ENCODE measurements around the gene ATG2B.
"Not testable (repeated sequence)": the region's sequence is repeated elsewhere in the genome, so short reads cannot be mapped to it uniquely, and the experiment has no call there.

Gene ATG2B

DNA sequence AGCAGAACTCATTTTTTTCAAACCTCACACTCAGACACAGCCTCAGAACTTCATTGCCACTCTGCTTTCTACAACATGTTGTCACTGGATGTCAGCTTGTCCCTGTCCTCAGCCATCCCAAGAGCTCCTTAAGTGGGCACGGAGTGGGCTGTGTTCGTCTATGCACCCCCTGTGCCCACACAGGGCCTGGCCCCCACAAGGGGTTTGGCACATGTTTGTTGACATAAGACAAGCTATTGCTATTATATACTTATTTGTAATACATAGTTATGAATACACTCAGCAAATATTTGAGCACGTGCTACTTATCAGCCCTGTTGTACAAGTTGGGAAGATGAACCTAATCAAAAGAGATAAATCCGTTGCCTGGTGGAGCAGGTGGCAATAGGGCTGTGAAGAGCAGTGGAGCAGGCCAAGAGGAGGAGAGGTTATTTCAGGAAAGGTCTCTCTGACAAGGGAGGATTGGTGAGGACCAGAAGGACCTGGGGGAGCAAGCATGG, 111.4 kb downstream of the ATG2B start:
- no peak for DNase-seq

DNA sequence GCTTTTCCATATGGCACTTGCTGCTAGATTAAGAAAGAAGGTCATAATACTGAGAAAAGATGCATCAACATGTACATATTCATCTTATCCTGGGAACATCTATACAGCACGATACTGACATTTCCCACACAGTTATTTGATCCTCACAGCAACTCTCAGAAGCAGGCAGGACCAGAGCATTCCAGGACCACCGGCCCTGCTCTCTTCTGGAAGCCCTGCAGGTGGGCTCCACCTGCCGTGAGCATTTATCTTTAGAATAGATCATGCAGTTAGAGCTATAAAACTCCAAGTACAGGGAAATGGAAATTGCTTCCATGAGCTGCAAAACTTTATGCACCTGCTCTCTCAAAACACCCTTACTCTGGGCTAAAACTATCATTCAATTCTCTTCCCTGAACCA, 112.7 kb downstream of the ATG2B start:
- no peak for DNase-seq

DNA sequence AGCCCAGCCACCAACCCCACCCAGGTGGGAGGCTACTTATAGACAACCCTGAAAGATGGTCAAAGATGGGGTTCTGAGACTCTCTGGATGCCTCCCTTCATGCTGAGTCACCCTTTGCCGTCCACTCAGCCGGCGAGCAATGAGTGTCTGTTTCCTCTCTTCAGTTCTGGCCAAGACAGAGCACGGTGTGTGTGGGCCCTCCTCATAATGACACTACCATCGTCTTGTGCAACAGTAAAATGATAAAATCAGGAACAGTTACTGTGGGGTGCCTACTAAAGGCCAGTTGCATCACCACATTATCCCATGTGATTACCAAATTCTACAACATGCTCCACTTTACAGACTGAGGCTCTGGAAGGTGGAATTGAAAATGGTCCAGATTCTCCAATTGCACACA, 114.1 kb downstream of the ATG2B start:
- DNase-seq = no peak

DNA sequence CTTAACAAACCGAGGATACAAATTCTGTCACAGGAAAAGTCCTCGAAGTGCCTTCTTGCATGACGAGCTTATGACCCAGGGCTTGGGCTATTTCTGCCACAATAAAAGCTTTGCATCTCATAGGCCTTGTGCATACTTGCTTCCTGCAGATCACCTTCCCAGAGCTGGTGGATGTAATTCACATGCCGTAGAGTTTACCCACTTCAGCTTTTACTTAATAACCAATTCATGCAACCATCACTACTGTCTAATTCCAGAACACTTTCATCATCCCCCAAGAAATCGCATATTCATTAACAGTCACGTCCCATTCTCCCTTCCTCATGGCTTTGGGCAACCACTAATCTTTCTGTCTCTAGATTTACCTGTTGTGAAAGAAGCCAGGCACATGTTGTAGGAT, 116.1 kb downstream of the ATG2B start:
- DNase-seq = no peak

DNA sequence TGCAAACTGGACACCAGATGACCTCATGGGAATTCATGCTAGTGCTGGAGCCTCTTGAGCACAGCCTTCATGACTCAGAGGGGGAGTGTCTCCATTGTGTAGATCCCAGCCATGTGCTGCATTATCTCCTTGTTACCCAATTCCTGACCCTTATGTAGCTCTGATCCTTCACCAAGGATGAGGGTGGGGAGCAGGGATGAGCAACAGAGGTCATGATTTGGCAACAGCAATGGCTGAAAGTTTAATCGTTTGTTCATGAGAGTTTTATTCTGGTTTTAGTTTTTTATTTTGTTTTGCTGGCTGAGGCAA, 116.6 kb downstream of the ATG2B start:
- DNase-seq = no peak

DNA sequence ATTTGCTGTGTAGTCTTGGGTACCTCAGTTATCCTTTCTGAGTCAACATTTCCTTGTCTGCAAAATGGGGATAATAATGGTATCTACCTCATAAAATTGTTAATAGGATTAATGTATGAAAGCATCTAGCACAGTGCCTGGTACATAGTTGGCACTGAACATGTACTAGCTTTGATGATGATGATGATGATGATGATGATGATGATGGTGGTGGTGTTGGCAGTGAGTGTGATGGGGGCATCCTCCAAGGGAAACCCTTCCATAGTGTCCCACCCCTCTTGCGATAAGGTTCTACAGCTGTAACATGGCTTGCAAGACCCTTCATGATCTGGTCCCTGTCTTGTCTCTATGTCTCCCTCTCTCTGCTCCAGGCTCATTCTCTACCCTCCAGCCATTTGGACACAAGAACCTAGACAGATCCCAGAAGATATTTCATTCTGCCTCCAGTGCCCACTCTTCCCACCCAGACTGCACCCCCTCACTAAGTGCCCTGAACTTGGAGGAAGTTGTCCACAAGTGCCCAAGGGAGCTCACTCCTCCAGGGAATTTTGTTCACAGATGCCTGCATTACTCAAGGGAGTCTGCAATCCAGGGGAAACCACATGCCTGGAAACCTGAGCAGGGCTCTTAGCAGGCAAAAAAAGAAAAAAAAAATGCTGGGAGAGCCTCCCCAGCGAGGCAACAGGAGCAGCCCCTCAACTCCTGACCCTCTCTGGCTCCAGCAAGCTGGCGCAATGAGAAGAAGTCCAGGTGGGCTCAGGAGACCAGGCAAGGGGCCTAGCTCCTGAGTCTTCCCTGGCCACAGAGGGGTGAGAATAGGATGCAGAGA, 117.2 kb downstream of the ATG2B start:
- DNase-seq = no peak

DNA sequence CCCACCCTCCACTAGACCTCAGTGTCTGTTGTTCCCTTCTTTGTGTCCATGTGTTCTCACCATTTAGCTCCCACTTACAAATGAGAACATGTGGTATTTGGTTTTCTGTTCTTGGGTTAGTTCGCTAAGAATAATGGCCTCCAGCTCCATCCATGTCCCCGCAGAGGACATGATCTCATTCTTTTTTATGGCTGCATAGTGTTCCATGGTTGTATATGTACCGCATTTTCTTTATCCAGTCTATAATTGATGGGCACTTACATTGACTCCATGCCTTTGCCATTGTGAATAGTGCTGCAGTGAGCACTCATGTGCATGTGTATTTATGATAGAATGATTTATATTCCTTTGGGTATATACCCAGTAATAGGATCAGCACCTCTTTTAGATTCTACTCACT, 118.1 kb downstream of the ATG2B start:
- DNase-seq = not testable (repeated sequence)

DNA sequence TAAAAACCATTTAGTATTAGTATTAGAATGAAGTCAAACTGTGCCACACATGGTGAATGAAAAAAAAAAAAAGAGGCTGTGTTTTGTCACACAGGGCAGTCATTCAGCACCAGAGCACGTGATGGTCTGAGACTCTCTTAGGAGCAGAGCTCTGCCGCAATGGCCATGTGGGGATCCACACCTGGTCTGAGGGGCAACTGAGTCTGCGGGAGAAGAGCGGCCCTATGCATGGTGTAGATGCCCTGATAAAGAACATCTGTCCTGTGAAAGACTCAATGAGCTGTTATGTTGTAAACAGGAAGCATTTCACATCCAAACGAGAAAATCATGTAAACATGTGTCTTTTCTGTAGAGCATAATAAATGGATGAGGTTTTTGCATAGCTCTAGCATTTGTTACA, 119.4 kb downstream of the ATG2B start:
- DNase-seq = no peak

DNA sequence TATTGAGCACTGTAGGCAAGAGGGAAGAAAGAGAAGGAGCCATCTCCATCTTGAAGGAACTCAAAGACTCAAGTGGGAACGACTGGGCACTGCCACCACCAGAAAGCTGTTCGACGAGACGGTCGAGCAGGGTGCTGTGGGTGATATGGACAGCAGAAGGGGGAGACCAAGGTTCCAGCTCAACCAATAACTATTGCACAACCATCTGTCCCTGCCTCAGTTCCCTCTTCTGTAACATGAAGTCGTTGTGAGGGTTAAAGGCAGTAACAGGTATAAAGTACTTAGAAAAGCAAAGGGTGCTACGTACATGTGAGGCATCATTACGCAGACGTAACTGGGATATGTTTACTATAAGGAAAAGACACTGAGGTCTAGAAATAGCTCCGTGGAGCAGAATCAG, 121.0 kb downstream of the ATG2B start:
- no peak for DNase-seq

DNA sequence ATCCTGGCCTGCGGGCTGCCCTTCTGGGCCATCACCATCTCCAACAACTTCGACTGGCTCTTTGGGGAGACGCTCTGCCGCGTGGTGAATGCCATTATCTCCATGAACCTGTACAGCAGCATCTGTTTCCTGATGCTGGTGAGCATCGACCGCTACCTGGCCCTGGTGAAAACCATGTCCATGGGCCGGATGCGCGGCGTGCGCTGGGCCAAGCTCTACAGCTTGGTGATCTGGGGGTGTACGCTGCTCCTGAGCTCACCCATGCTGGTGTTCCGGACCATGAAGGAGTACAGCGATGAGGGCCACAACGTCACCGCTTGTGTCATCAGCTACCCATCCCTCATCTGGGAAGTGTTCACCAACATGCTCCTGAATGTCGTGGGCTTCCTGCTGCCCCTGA, 122.5 kb downstream of the ATG2B start:
- DNase-seq = no peak

DNA sequence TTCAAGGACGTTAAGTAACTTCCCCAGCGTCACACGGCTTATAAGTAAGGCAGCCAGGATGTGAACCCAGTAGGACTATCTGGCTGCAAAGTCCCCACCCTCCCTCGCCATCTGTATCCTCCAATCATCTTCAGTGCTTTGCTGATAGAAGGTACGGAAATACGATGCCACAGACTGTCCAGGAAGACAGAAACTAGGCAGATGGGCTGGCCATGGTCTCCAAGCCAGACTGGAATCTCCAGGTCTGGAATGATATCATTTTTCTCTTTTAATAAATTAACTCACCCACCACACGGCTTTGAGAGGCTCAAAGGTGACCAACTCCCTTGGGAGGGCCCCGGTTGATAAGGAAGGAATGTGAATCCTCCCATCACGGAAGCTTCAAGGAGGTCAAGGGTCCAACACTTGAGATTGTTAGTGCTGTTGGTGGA, 123.4 kb downstream of the ATG2B start:
- DNase-seq = no peak

DNA sequence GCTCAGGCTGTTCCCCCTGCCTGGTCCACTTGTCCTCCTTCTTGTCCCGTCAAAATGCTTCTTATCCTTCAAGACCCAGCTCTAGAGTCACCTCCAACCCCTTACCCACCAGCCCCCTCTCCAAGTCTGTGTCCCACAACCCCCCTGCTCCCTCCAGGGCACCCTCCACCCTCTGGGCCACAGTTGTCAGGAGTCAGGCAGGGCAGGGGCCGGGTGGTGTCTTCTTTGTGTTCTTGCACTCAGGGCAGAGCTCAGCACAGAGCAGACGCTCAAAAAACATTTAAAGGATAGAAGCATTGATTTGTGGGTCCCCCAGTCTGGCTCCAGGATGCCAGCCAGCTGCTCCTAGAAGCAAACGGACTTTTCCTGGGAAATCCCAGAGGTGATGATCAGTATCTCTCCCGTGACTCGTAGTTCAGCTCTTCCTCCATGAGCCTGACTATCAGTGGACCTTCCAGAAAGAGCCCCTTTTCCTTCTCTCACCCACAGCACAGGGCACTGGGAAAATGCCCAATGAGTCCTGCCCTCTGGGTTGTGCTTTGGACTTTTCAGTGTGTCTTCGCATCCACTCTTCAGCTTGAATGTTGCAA, 124.4 kb downstream of the ATG2B start:
- no peak for DNase-seq

DNA sequence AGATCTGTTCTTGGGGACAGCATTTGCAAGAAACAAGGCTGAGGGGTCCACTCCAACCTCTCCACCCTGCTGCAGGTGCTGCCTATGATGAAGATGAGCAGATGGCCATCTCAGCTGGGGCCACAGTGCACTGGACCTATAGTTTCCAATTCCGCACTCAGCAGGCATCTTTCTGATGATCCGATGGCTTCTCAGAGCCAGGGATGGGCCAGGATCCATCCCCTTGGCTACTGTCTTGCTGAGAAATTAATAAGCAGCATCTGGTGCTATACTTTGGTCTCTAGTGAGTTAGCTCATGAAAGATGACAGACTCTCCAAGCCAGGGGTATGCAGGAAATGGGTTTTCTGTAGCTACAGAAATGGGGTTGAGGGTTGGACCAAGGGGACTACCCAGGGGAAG, 125.5 kb downstream of the ATG2B start:
- no peak for DNase-seq

DNA sequence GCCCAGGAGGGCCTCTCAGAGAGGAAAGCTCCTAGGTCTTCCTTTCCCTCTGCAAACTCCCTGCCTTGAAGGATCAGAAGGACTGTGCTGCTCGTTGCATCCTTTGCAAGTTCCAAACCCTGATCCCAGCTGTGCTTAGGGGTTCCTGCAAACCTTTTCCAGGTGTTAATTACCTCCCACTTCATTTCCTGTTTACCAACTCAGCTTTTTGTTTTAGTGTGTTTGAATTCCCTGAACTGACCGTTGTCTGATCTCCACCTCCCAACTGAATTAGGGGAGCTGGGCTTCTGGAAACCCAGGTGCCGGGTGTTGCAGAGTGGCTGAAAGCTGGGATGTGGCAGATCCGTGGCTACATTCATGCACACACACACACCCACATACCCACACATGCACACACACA, 127.7 kb downstream of the ATG2B start:
- DNase-seq = no peak

DNA sequence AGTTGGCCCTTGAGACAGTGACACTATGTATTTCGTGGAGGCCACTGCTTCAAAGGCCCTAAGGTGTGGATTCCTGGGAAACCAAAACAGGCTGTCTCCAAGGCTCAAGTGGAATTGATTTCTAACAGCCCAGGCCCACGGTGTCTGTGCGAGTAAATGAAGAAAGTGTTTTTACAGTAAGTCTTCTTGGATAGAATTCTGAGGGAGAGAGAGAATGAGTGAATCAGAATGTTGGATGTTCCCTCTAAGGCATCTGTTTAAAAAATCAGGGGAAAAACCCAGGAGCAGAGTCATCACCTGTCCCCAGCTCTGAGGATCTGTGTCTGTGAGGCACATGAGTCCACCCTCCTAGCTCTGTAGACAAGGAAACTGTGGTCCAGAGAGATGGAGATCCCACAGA, 129.5 kb downstream of the ATG2B start:
- no peak for DNase-seq

DNA sequence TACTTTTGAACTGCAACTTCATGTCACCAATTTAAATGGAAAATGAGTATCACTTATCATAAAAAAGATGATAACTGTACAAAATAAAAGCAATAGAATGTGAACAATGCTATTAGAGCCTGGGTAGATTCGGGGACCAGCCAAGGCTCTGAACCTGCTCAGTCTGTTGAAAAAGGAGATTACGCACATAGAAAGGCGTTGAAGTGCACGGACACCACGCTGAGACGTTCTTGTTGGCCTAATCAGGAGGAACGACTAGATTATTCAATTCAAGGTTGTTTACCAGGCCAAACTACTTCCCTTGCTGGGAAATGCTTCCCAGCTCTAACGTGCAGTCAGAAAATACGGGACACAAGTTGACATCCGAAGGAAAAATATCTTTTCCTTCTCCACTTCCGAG, 130.6 kb downstream of the ATG2B start:
- DNase-seq = no peak

DNA sequence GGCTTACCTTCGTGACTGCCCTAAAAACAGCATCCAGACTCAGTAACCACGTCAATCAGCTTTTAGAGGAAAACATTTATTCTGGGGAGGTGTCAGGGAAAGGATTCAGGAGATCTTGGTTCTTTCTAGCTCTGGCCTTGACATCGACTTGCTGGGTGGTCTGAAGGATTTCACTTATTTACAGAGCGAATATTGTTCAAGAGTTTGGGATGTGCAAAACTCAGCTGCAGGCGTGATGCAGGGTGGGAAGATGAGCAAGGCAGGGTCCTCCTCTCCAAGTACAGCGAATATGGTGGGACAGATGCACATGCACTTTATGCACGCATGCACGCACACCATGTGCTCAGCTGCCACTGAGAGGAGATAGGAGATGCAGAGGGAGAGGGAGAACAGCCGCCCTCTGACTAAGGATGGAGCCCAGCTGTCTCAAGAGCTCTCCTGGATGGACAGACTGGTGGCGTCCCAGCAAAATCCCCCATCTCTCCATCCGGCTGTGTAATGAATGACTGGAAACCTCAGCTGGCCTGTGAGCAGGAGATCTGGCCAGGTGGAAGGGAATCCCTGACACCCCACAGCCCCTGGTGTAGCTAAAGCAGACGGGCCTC, 131.5 kb downstream of the ATG2B start:
- no peak for DNase-seq

DNA sequence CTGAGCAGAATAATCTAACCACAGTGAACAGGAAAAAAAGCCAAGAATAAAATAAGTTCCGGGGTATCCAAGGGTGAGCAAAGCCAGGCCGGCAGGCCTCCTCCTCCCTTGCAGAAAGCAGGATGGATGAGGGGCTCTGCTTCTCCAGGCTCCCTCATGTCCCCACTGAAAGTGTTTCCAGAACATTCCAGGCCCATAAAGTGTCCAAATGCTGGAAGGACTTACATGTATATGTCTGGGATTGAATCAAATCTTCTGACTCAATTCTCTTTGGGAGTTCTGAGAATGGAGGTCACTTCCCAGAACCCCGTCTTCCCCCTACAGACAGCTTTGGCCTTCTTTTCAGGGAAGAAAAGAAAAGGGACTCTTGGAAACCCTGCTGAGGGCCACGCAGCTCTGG, 132.1 kb downstream of the ATG2B start:
- no peak for DNase-seq

DNA sequence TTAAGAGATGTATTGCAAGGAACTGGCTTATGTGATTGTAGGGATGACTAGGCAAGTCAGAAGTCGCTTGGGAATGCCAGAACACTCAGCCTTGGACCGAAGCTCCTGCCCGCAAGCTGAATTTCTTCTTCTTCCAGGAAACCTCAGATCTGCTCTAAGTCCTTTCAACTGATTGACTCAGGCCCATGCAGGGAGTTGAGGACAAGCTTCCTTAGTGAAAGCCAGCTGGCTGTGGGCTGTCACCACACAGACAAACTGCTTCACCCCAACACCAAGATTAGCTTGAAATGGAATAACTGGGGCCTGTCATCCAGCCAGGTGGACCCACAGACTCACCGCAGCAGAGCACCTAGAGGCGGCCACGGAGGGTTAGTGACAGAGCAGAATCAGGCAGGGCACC, 133.8 kb downstream of the ATG2B start:
- DNase-seq = no peak

All from activated CD4-positive, alpha-beta T cell treated with anti-CD3 and anti-CD28 coated beads for 4 hours (primary cell).